ENCODE measurements around the gene PREX1.
"Not testable (repeated sequence)": the region's sequence is repeated elsewhere in the genome, so short reads cannot be mapped to it uniquely, and the experiment has no call there.

PREX1 gene

GRCh38 chr20:48827855-48828733, at the start of gene PREX1:
Gene PREX1 (minus strand): TSS chr20:48827999. CDS start chr20:48827860, 139 bp downstream.
- DNase-seq (ENCODE audit: low read depth, low spot score): no peak

- no peak for DNase-seq (ENCODE audit: low read depth, low spot score)
These were observed 49.5 kb upstream of the PREX1 start for GRCh38 chr20:48877304-48877703.

- no peak for DNase-seq (ENCODE audit: low read depth, low spot score)
These were observed 48.1 kb upstream of the PREX1 start for GRCh38 chr20:48875914-48876240.

- DNase-seq (ENCODE audit: low read depth, low spot score): no peak
These were observed 47.6 kb upstream of the PREX1 start for GRCh38 chr20:48875233-48875913.

GRCh38 chr20:48869442-48869841, 41.6 kb upstream of the PREX1 start:
- not testable (repeated sequence) for DNase-seq (ENCODE audit: low read depth, low spot score)

GRCh38 chr20:48866936-48867335, 39.1 kb upstream of the PREX1 start:
- DNase-seq (ENCODE audit: low read depth, low spot score): no peak

GRCh38 chr20:48864738-48865318, 37.0 kb upstream of the PREX1 start:
- no peak for DNase-seq (ENCODE audit: low read depth, low spot score)

GRCh38 chr20:48864254-48864653, 36.5 kb upstream of the PREX1 start:
- DNase-seq (ENCODE audit: low read depth, low spot score): no peak

GRCh38 chr20:48862279-48862678, 34.5 kb upstream of the PREX1 start:
- DNase-seq (ENCODE audit: low read depth, low spot score): no peak

GRCh38 chr20:48861444-48861843, 33.6 kb upstream of the PREX1 start:
- no peak for DNase-seq (ENCODE audit: low read depth, low spot score)

- no peak for DNase-seq (ENCODE audit: low read depth, low spot score)
These were observed 30.4 kb upstream of the PREX1 start for GRCh38 chr20:48858075-48858790.

- DNase-seq (ENCODE audit: low read depth, low spot score): no peak
These were observed 28.3 kb upstream of the PREX1 start for GRCh38 chr20:48856130-48856529.

- DNase-seq (ENCODE audit: low read depth, low spot score): no peak
These were observed 27.2 kb upstream of the PREX1 start for GRCh38 chr20:48855046-48855445.

GRCh38 chr20:48852609-48853008, 24.8 kb upstream of the PREX1 start:
- no peak for DNase-seq (ENCODE audit: low read depth, low spot score)

GRCh38 chr20:48851579-48851978, 23.8 kb upstream of the PREX1 start:
- DNase-seq (ENCODE audit: low read depth, low spot score): no peak

- no peak for DNase-seq (ENCODE audit: low read depth, low spot score)
These were observed 23.1 kb upstream of the PREX1 start for GRCh38 chr20:48850977-48851299.

GRCh38 chr20:48850257-48850976, 22.6 kb upstream of the PREX1 start:
- DNase-seq (ENCODE audit: low read depth, low spot score): no peak

GRCh38 chr20:48849779-48850178, 22.0 kb upstream of the PREX1 start:
- no peak for DNase-seq (ENCODE audit: low read depth, low spot score)

- DNase-seq (ENCODE audit: low read depth, low spot score): no peak
These were observed 21.5 kb upstream of the PREX1 start for GRCh38 chr20:48849299-48849698.

- DNase-seq (ENCODE audit: low read depth, low spot score): no peak
These were observed 19.9 kb upstream of the PREX1 start for GRCh38 chr20:48847498-48848205.

Data from iPS DF 19.7 (cell line).